Astrocyte (in vitro differentiated cells and primary cell): ENCODE results near the gene METTL18. TPM values are rescaled to one million over a fixed set of nuclear protein-coding genes. Genes with fewer than 3 reads are reported as not detected.

Experiments
- DNase-seq: peaks from one replicate; pipeline ENCODE4 v3.0.0-alpha.2; 2010; ENCODE audit warnings: low read depth
- FAIRE-seq: peaks from 2 replicates; lab custom pipeline; 2011; peaks lifted over from hg19 to GRCh38; lab: Jason Lieb, UNC
- H2AFZ ChIP-seq: 2 replicates; pipeline ENCODE4 v1.6.0; 2012; ENCODE audit warnings: low read depth, low read length, inconsistent platforms
- H3K27ac ChIP-seq: 2 replicates; pipeline ENCODE4 v1.5.1; 2011; ENCODE audit warnings: low read depth, low read length, inconsistent platforms
- H3K27me3 ChIP-seq: 2 replicates; pipeline ENCODE4 v1.6.0; 2011; ENCODE audit warnings: low read length, inconsistent platforms; ENCODE audit not compliant: insufficient read depth
- H3K36me3 ChIP-seq: 2 replicates; pipeline ENCODE4 v1.5.1; 2011; ENCODE audit warnings: low read length, inconsistent platforms; ENCODE audit not compliant: insufficient read depth
- H3K4me1 ChIP-seq: 2 replicates; pipeline ENCODE4 v1.5.1; 2011; ENCODE audit warnings: low read length, inconsistent platforms; ENCODE audit not compliant: insufficient read depth
- H3K4me2 ChIP-seq: 2 replicates; pipeline ENCODE4 v1.6.0; 2012; ENCODE audit warnings: low read length, inconsistent platforms
- H3K4me3 ChIP-seq: 2 replicates; pipeline ENCODE4 v1.5.1; 2011; ENCODE audit warnings: low read depth, mild to moderate bottlenecking, low read length, inconsistent platforms; ENCODE audit not compliant: insufficient read depth
- H3K79me2 ChIP-seq: 2 replicates; pipeline ENCODE4 v1.6.0; 2012; ENCODE audit warnings: mild to moderate bottlenecking, low read length, inconsistent platforms; ENCODE audit not compliant: insufficient read depth
- H3K9ac ChIP-seq: 2 replicates; pipeline ENCODE4 v1.6.0; 2012; ENCODE audit warnings: mild to moderate bottlenecking, low read length, inconsistent platforms
- H3K9me3 ChIP-seq: 2 replicates; pipeline ENCODE4 v1.5.1; 2012; ENCODE audit warnings: low read depth, mild to moderate bottlenecking, low read length, inconsistent platforms; ENCODE audit not compliant: insufficient read depth
- H4K20me1 ChIP-seq: 2 replicates; pipeline ENCODE4 v1.6.0; 2012; ENCODE audit warnings: low read length, inconsistent platforms; ENCODE audit not compliant: insufficient read depth
- H3K27ac Mint-ChIP-seq: one replicate; pipeline ENCODE4 v1.8.0; 2021; ENCODE audit warnings: mild to moderate bottlenecking, mixed read lengths; ENCODE audit not compliant: unreplicated experiment
- H3K27me3 Mint-ChIP-seq: one replicate; pipeline ENCODE4 v1.8.0; 2021; ENCODE audit warnings: low read depth, mixed read lengths; ENCODE audit not compliant: unreplicated experiment
- H3K36me3 Mint-ChIP-seq: one replicate; pipeline ENCODE4 v1.8.0; 2021; ENCODE audit warnings: low read depth, mixed read lengths; ENCODE audit not compliant: unreplicated experiment
- H3K4me1 Mint-ChIP-seq: one replicate; pipeline ENCODE4 v1.8.0; 2021; ENCODE audit warnings: low read depth, mixed read lengths; ENCODE audit not compliant: unreplicated experiment
- H3K4me3 Mint-ChIP-seq: one replicate; pipeline ENCODE4 v1.8.0; 2021; ENCODE audit warnings: mild to moderate bottlenecking, moderate library complexity, mixed read lengths; ENCODE audit not compliant: unreplicated experiment
- H3K9me3 Mint-ChIP-seq: one replicate; pipeline ENCODE4 v1.8.0; 2021; ENCODE audit warnings: mild to moderate bottlenecking, mixed read lengths; ENCODE audit not compliant: unreplicated experiment
- EZH2 ChIP-seq: IDR thresholded peaks from 2 replicates; pipeline ENCODE4 v1.6.1; 2012; ENCODE audit warnings: mild to moderate bottlenecking, low read length, inconsistent platforms; ENCODE audit not compliant: insufficient read depth
- total RNA-seq: library from RNA; stranded (reverse); gene quantifications from 2 replicates; pipeline ENCODE4 v1.2.1, GENCODE V29; 2021
- TF ChIP-seq, protein P1 (sequence below): IDR thresholded peaks from 2 replicates; pipeline ENCODE4 v1.5.1; 2011; ENCODE audit warnings: low read depth, mild to moderate bottlenecking, inconsistent platforms, low read length, moderate library complexity; ENCODE audit not compliant: insufficient read depth

METTL18 gene
- total RNA-seq, 1 donor from 2014 or later: 3.9 TPM

DNA sequence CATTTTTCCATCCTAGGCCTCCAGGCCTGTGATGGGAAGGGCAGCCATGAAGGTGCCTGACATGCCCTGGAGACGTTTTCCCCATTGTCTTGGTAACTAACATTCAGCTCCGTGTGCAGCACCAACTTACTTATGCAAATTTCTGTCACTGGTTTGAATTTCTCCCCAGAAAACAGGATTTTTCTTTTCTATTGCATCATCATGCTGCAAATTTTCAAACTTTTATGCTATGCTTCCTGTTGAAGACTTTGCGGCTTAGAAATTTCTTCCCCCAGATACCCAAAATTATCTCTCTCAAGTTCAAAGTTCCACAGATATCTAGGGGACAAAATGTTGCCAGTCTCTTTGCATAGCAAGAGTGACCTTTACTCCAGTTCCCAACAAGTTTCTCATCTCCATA lies 35.7 kb downstream of the METTL18 start:
- Histone ChIP-seq H3K36me3 (no peaks in the 10 kb centered on the region), H3K4me2 (no peak overlapping the region), H3K4me1 (no peaks in the 10 kb centered on the region), H3K9me3 (peaks cover 3% of the 10 kb centered on the region), H3K27ac (no peak overlapping the region), H4K20me1 (no peaks in the 10 kb centered on the region), H2AFZ (no peak overlapping the region), H3K79me2 (no peaks in the 10 kb centered on the region), H3K27me3 (no peaks in the 10 kb centered on the region), H3K9ac (no peak overlapping the region), H3K4me3 (no peak overlapping the region)
- TF ChIP-seq EZH2: no peak
- TF ChIP-seq, protein P1, sequence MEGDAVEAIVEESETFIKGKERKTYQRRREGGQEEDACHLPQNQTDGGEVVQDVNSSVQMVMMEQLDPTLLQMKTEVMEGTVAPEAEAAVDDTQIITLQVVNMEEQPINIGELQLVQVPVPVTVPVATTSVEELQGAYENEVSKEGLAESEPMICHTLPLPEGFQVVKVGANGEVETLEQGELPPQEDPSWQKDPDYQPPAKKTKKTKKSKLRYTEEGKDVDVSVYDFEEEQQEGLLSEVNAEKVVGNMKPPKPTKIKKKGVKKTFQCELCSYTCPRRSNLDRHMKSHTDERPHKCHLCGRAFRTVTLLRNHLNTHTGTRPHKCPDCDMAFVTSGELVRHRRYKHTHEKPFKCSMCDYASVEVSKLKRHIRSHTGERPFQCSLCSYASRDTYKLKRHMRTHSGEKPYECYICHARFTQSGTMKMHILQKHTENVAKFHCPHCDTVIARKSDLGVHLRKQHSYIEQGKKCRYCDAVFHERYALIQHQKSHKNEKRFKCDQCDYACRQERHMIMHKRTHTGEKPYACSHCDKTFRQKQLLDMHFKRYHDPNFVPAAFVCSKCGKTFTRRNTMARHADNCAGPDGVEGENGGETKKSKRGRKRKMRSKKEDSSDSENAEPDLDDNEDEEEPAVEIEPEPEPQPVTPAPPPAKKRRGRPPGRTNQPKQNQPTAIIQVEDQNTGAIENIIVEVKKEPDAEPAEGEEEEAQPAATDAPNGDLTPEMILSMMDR: no peak
- no peaks in the 10 kb centered on the region for H3K4me1 Mint-ChIP-seq
- peaks cover 2% of the 10 kb centered on the region for H3K27me3 Mint-ChIP-seq
- DNase-seq (no peak), FAIRE-seq (no peak)
- no peak overlapping the region for H3K27ac Mint-ChIP-seq
- no peak overlapping the region for H3K4me3 Mint-ChIP-seq
- H3K36me3 Mint-ChIP-seq: no peaks in the 10 kb centered on the region
- no peaks in the 10 kb centered on the region for H3K9me3 Mint-ChIP-seq

DNA sequence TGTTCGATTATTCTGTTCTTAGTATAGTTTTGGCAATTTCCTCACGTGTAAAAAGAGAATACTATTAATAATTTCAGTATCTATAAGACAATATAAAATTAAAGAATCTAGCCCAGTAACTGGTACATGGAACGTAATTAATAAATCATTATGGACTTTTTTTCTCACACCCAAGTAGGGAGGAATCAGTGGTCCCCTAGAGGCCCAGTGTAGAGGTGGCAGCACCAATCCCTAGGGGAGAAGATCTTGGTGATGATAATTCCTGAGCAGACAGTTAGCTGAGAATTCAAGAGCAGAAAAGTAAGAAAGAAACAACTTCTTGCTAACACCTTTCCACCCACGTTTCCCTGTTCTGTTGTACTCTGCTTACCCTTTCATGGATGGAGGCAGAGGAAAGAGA lies 41.2 kb downstream of the METTL18 start:
- Histone ChIP-seq H3K27me3 (no peaks in the 10 kb centered on the region), H3K79me2 (no peaks in the 10 kb centered on the region), H3K9me3 (no peaks in the 10 kb centered on the region), H3K9ac (no peak overlapping the region), H3K4me2 (no peak overlapping the region), H3K4me3 (no peak overlapping the region), H3K36me3 (no peaks in the 10 kb centered on the region), H4K20me1 (no peaks in the 10 kb centered on the region), H3K4me1 (no peaks in the 10 kb centered on the region), H3K27ac (no peak overlapping the region), H2AFZ (no peak overlapping the region)
- Mint-ChIP-seq H3K27ac (no peak overlapping the region), H3K9me3 (no peaks in the 10 kb centered on the region), H3K36me3 (no peaks in the 10 kb centered on the region), H3K4me3 (no peak overlapping the region), H3K4me1 (no peaks in the 10 kb centered on the region), H3K27me3 (peaks cover 2% of the 10 kb centered on the region)
- FAIRE-seq (no peak), DNase-seq (no peak)
- TF ChIP-seq, protein P1: no peak
- no peak for TF ChIP-seq EZH2

DNA sequence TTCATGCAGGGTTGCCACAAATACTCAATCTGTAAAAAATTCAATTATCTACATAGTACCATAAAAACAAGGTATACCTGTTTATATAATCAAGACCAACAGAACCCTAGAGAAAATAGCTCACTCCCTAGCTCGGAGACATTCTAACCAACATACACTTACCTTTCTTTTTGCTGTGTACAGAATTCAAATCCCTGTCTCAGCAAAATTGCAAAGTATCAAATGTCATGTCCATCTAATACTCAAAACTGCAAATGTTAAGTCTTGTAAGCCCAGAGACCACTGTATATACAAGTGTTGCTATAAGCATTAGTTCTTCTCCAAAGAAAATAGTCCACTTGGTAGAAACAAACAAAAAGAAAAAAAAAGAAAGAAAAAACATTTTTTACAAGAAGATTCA lies 44.7 kb downstream of the METTL18 start:
- Mint-ChIP-seq H3K27me3 (peaks cover 2% of the 10 kb centered on the region), H3K27ac (no peak overlapping the region)

More for the DNA sequence above, 44.7 kb downstream of the METTL18 start:
- Histone ChIP-seq H3K36me3 (no peaks in the 10 kb centered on the region), H4K20me1 (no peaks in the 10 kb centered on the region), H3K4me1 (peaks cover 5% of the 10 kb centered on the region), H3K4me2 (no peak overlapping the region), H2AFZ (no peak overlapping the region), H3K27me3 (peaks cover 6% of the 10 kb centered on the region), H3K27ac (no peak overlapping the region), H3K79me2 (no peaks in the 10 kb centered on the region), H3K4me3 (no peak overlapping the region), H3K9me3 (no peaks in the 10 kb centered on the region), H3K9ac (no peak overlapping the region)
- no peak overlapping the region for H3K4me3 Mint-ChIP-seq
- FAIRE-seq: no peak
- H3K36me3 Mint-ChIP-seq: no peaks in the 10 kb centered on the region
- no peak for TF ChIP-seq EZH2
- TF ChIP-seq, protein P1: no peak
- DNase-seq: no peak
- no peaks in the 10 kb centered on the region for H3K9me3 Mint-ChIP-seq
- H3K4me1 Mint-ChIP-seq: peaks cover 11% of the 10 kb centered on the region
